Heart left ventricle (tissue), 16 donors: ENCODE results near the gene PTPN9. TPM values are rescaled to one million over a fixed set of nuclear protein-coding genes. Genes with fewer than 3 reads are reported as not detected.
"Not testable (repeated sequence)": the region's sequence is repeated elsewhere in the genome, so short reads cannot be mapped to it uniquely, and the experiment has no call there.

ENCODE experiments used
- ATAC-seq, 4 donors: fragments of 200-7000 bp; cut with Tn5 transposase; one replicate each; pipeline ENCODE4 v1.9.1; 2020 to 2022; ENCODE audit warnings: moderate library complexity in 4 of 4, mild to moderate bottlenecking in 3 of 4, moderate number of reproducible peaks in 1 of 4
- DNase-seq, 5 donors: peaks; one replicate each; pipeline ENCODE4 v3.0.0-alpha.2; 2020
- H3K27ac ChIP-seq, 12 donors: fragments of 200-600 bp; sonication (generic) in 4 of 12; one replicate each; pipeline versions ENCODE4 v1.5.0 to v1.8.0; 2016 to 2022; ENCODE audit warnings: mild to moderate bottlenecking in 2 of 12
- H3K27me3 ChIP-seq, 9 donors: fragments of 200-600 bp; sonication (generic) in 2 of 9; one replicate each; pipeline versions ENCODE4 v1.5.1 to v1.8.0; 2016 to 2022; ENCODE audit warnings: mild to moderate bottlenecking in 3 of 9
- H3K36me3 ChIP-seq, 9 donors: fragments of 200-600 bp; sonication (generic) in 2 of 9; one replicate each; pipeline versions ENCODE4 v1.5.0 to v1.8.0; 2018 to 2022; ENCODE audit warnings: mild to moderate bottlenecking in 2 of 9
- H3K4me1 ChIP-seq, 12 donors: fragments of 200-600 bp; sonication (generic) in 4 of 12; one replicate each; pipeline versions ENCODE4 v1.5.0 to v1.8.0; 2016 to 2022; ENCODE audit warnings: mild to moderate bottlenecking in 3 of 12
- H3K4me3 ChIP-seq, 12 donors: fragments of 200-600 bp; sonication (generic) in 4 of 12; one replicate each; pipeline versions ENCODE4 v1.5.0 to v1.8.0; 2017 to 2022; ENCODE audit warnings: mild to moderate bottlenecking in 9 of 12, moderate library complexity in 4 of 12
- H3K9me3 ChIP-seq, 12 donors: fragments of 200-600 bp; sonication (generic) in 4 of 12; one replicate each; pipeline versions ENCODE4 v1.5.0 to v1.8.0; 2016 to 2022; ENCODE audit warnings: mild to moderate bottlenecking in 1 of 12
- POLR2A ChIP-seq, 2 donors: fragments of 450-650 bp; IDR thresholded peaks; one replicate each; pipeline ENCODE4 v1.6.1; 2017; ENCODE audit warnings: antibody characterized with exemption in 2 of 2, mild to moderate bottlenecking in 2 of 2, moderate library complexity in 2 of 2
- WGBS, 4 donors: extraction: QIAGEN DNeasy Blood & Tissue Kit in 2 of 4; methylation state at CpG; one replicate each; pipeline versions ENCODE4 v1.1.5 to v1.1.7; 2013 to 2018; 5-methylcytosine and 5-hydroxymethylcytosine counted together
- intact Hi-C, 10 donors: fragments of 100-400 bp; cut with DNase I; formaldehyde crosslinking; loops; one replicate each; pipeline versions ENCODE4 v1.11.1 to v1.14.2; 2022
- polyA plus RNA-seq, 2 donors: library from polyadenylated mRNA; stranded (reverse); fragments of 200-250 nt; gene quantifications; one replicate each; pipeline ENCODE4 v1.2.3, GENCODE V29; 2013
- total RNA-seq, 9 donors: library from RNA; depleted of rRNA in 2 of 9; stranded (reverse); fragments of >200 nt in 2 of 9; fragmentation: NEBNext Ultra II Directional in 3 of 9; extraction: Animal tissue kit (Norgen Biotek cat#: 25700) in 3 of 9; gene quantifications; one replicate each; pipeline versions ENCODE4 v1.1.0 to v1.2.4, GENCODE V29; 2016 to 2023
- TF ChIP-seq, protein P1 (sequence below), 12 donors: fragments of 200-600 bp; sonication (generic) in 4 of 12; IDR thresholded peaks; one replicate each; pipeline versions ENCODE4 v1.5.0 to v1.8.0; 2018 to 2022; ENCODE audit warnings: antibody characterized with exemption in 12 of 12, mild to moderate bottlenecking in 5 of 12
- donor health status: ischemic (EF 13 %, LVEDD 7.1; RV severe dilation, severe dysfunction).
- donor health status: healthy with polysubstance abuse.
- donor health status: DM: no; HTN: yes; CAD: no.
- donor health status: DM: no; HTN: no; CAD: no.
- donor health status: ischemic (EF 25% LVEDD 6.9; RV normal size, moderate dysfunction).
- donor health status: ischemic (EF 25% LVEDD 5.7; RV mildly dilated, moderate dysfunction).
- donor health status: healthy.
- donor health status: DM: yes; HTN: yes; CAD: no.
- donor health status: ischemic (EF 35%, LVEDD 5.7; RV mildly dilated, moderate dysfunction).
- donor health status: nonischemic (EF 11% LVEDD 7.7; RV severe dilation, severe dysfunction).
- donor health status: DM: yes; HTN: yes; CAD: no.
- donor health status: PGD.
- donor health status: ischemic (EF 29% LVEDD 5.4; RV normal size, mild dysfunction).
- donor health status: nonischemic (EF 23%, LVEDD 6.1; RV moderate dilation, normal function).

PTPN9 gene
- total and polyA plus RNA-seq, 11 donors = 2.4 to 16.8 (median 7.7) TPM

DNA sequence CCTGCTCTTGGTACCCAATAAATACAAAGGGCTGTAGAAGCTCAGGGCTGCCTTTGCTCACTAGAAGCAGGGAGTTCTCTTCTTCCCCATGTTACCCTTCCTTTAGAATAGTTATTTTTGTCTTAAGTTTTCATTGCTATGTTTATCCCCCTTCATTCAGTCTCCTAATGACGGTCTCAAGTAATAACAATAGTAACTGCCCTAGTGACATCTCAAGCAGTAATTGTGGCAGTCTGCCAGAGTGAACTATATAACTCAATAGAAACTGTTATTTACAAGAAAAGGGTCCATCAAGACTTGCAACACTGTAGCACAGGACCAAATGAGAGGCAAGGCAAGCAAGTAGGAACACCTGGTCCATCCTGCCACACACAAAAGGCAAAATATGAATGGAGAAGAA, 95.2 kb downstream of the PTPN9 start:
- H3K4me3 ChIP-seq = no peak overlapping the region
- intact Hi-C loops = no loop called here
- peaks cover 0 to 5% (median 0%) of the 10 kb centered on the region in 12 donors for H3K4me1 ChIP-seq
- ATAC-seq (no peak), DNase-seq (no peak)
- no peaks in the 10 kb centered on the region for H3K9me3 ChIP-seq
- no peak overlapping the region for H3K27ac ChIP-seq
- WGBS, 4 donors = 56 to 64% (median 58%) methylated on average over 1 of the region's 1 CpG
- peaks cover 0 to 51% (median 35%) of the 10 kb centered on the region in 9 donors for H3K36me3 ChIP-seq
- no peak for TF ChIP-seq POLR2A (IDR thresholded peaks at IDR 0.05)
- TF ChIP-seq, protein P1, sequence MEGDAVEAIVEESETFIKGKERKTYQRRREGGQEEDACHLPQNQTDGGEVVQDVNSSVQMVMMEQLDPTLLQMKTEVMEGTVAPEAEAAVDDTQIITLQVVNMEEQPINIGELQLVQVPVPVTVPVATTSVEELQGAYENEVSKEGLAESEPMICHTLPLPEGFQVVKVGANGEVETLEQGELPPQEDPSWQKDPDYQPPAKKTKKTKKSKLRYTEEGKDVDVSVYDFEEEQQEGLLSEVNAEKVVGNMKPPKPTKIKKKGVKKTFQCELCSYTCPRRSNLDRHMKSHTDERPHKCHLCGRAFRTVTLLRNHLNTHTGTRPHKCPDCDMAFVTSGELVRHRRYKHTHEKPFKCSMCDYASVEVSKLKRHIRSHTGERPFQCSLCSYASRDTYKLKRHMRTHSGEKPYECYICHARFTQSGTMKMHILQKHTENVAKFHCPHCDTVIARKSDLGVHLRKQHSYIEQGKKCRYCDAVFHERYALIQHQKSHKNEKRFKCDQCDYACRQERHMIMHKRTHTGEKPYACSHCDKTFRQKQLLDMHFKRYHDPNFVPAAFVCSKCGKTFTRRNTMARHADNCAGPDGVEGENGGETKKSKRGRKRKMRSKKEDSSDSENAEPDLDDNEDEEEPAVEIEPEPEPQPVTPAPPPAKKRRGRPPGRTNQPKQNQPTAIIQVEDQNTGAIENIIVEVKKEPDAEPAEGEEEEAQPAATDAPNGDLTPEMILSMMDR (IDR thresholded peaks at IDR 0.05) = no peak
- no peaks in the 10 kb centered on the region for H3K27me3 ChIP-seq

DNA sequence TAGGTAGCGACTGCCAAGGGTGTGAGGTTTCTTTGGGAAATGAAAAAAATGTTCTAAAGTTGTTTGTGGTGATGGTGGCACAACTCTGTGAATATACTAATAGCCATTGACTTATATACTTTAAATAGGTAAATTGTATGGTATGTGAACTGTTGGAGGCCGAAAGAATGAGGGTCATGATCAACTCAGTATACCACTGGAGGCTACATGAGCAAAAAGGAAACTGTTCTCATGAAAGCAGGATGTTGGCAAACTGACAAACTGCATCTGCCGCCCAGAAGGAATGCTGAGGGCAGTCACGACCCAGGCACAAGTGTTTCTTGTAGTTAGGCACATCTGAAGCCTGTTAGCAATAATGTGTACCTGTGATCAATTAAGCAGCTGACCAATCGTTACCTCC, 95.6 kb downstream of the PTPN9 start:
- H3K36me3 ChIP-seq = peaks cover 0 to 51% (median 35%) of the 10 kb centered on the region in 9 donors
- H3K27ac ChIP-seq, H3K4me3 ChIP-seq, H3K9me3 ChIP-seq, DNase-seq, H3K27me3 ChIP-seq, H3K4me1 ChIP-seq, ATAC-seq, intact Hi-C loops: not testable (repeated sequence)
- WGBS, 4 donors = 70 to 82% (median 74%) methylated on average over 5 of the region's 5 CpGs

DNA sequence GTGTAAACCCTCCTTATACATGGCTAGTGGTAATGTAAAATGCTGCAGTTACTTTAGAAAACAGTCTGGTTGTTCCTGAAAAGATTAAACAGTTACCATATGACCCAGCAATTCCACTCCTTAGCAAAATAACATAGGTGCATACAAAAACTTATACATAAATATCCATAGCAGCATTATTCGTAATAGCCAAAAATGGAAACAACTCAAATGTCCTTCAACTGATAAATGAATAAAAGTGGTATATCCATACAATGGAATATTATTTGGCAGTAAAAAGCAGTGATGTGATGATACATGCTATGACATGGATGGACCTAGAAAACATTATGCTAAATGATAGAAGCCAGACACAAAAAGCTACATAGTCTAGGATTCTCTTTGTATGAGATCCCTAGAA, 96.0 kb downstream of the PTPN9 start:
- Histone ChIP-seq H3K4me1 (peaks cover 0 to 5% (median 0%) of the 10 kb centered on the region in 12 donors), H3K36me3 (peaks cover 0 to 51% (median 34%) of the 10 kb centered on the region in 9 donors), H3K9me3 (no peaks in the 10 kb centered on the region), H3K4me3 (no peak overlapping the region), H3K27me3 (no peaks in the 10 kb centered on the region), H3K27ac (no peak overlapping the region)
- no peak for TF ChIP-seq POLR2A (IDR thresholded peaks at IDR 0.05)
- TF ChIP-seq, protein P1 (IDR thresholded peaks at IDR 0.05) = no peak
- ATAC-seq (no peak), DNase-seq (no peak)
- intact Hi-C loops = no loop called here
- 98 to 100% (median 98%) methylated on average over 1 of the region's 1 CpG for WGBS, 4 donors

DNA sequence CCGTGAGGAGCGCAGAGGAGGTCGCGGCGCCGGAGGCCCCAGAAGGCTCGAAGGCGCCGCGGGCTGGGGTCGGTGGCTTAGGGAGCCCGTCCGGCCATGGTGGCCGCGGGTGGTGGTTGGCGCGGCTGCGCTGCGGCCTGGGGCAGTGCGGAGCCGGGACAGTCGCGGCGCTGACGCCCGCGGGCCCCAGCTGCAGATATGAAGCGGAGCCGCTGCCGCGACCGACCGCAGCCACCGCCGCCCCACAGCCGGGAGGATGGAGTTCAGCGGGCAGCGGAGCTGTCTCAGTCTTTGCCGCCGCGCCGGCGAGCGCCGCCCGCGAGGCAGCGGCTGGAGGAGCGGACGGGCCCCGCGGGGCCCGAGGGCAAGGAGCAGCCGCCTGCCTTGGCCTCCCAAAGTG, 98.7 kb downstream of the PTPN9 start:
- H3K27ac ChIP-seq, H3K4me3 ChIP-seq, H3K4me1 ChIP-seq, H3K9me3 ChIP-seq, H3K27me3 ChIP-seq, ATAC-seq, intact Hi-C loops, DNase-seq: not testable (repeated sequence)
- WGBS, 4 donors = 97 to 99% (median 98%) methylated on average over 10 to 54 of the region's 54 CpGs
- peaks cover 0 to 60% (median 26%) of the 10 kb centered on the region in 9 donors for H3K36me3 ChIP-seq

DNA sequence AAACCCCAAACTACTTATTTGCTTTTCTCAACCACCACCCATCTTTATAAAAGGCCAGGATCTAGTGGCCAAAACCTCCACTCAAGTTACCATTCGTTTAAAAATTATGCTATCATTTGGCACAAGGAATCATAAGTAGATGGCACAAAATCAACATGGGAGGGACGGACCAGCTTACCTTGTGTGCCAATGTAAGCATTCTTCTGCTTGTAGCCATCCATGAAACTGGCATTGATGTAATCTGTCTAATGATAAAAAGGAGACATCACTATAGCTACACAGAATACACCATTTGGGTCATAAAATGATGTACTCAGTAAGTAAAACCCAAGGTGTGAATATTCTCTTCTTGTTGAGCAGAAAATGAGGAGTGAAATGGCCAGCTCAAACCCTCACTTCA, 99.4 kb downstream of the PTPN9 start:
- intact Hi-C loops = loop anchor here in 1 of 10 donors (10.0 kb wide), 1 partner anchor 135 kb away; no protein-coding TSS in a partner anchor
- DNase-seq (no peak), ATAC-seq (no peak)
- Histone ChIP-seq H3K4me3 (no peak overlapping the region), H3K4me1 (peaks cover 0 to 5% (median 0%) of the 10 kb centered on the region in 12 donors), H3K36me3 (peaks cover 0 to 68% (median 33%) of the 10 kb centered on the region in 9 donors), H3K9me3 (no peaks in the 10 kb centered on the region), H3K27me3 (no peaks in the 10 kb centered on the region), H3K27ac (no peak overlapping the region)
- WGBS, 4 donors = 83 to 95% (median 86%) methylated on average over 2 of the region's 2 CpGs
- no peak for TF ChIP-seq POLR2A (IDR thresholded peaks at IDR 0.05)
- TF ChIP-seq, protein P1 (IDR thresholded peaks at IDR 0.05) = no peak

DNA sequence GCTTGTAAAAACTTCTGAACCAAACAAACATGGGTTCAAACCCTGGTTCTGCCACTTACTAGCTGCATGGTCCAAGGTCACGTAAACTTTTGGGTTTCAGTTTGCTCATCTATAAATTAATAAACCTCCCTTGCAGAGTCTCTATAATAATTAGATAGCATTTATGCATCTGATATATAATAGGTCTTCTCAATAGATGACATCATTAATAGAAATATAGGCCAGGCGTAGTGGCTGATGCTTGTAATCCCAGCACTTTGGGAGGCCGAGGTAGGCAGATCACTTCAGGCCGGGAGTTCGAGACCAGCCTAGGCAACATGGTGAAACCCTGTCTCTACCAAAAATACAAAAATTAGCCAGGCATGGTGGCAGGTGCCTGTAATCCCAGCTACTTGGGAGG, 102.0 kb downstream of the PTPN9 start:
- not testable (repeated sequence) for DNase-seq, ATAC-seq
- H3K36me3 ChIP-seq = peaks cover 0 to 79% (median 58%) of the 10 kb centered on the region in 9 donors

More for the DNA sequence above, 102.0 kb downstream of the PTPN9 start:
- not testable (repeated sequence) for H3K9me3 ChIP-seq, H3K27me3 ChIP-seq, H3K4me3 ChIP-seq, H3K4me1 ChIP-seq, H3K27ac ChIP-seq
- intact Hi-C loops = loop anchor here in 1 of 10 donors (10.0 kb wide), 1 partner anchor 138 kb away; no protein-coding TSS in a partner anchor
- 95 to 99% (median 96%) methylated on average over 5 of the region's 5 CpGs for WGBS, 4 donors
